ENCODE data around the gene ESYT3. TPM values are rescaled to one million over a fixed set of nuclear protein-coding genes. Genes with fewer than 3 reads are reported as not detected.

The ESYT3 gene
- total RNA-seq, 1 donor from 2014 or later, result 40.3 TPM

- intact Hi-C loops (cut with DNase I), result no loop called here
- no peak for TF ChIP-seq CTCF (IDR thresholded peaks at IDR 0.05)
- ATAC-seq (peak in 1 of 2 donors; percentile 66), DNase-seq (no peak)
- Histone ChIP-seq H3K27ac (no peak overlapping the region), H3K36me3 (no peaks in the 10 kb centered on the region), H3K27me3 (ENCODE audit: low read depth) (no peaks in the 10 kb centered on the region), H3K9me3 (no peaks in the 10 kb centered on the region), H3K4me1 (peaks cover 34% of the 10 kb centered on the region), H3K4me3 (no peak overlapping the region)
Observed at GRCh38 chr3:138443521-138444503, 9.4 kb downstream of the ESYT3 start.

- Histone ChIP-seq H3K27me3 (ENCODE audit: low read depth) (no peaks in the 10 kb centered on the region), H3K4me3 (no peak overlapping the region), H3K27ac (no peak overlapping the region), H3K9me3 (no peaks in the 10 kb centered on the region), H3K4me1 (peaks cover 34% of the 10 kb centered on the region), H3K36me3 (no peaks in the 10 kb centered on the region)
- DNase-seq, result no peak
- no peak for ATAC-seq
- TF ChIP-seq CTCF (IDR thresholded peaks at IDR 0.05), result no peak
- intact Hi-C loops (cut with DNase I), result no loop called here
Observed at GRCh38 chr3:138445236-138445635, 10.8 kb downstream of the ESYT3 start.

DNA sequence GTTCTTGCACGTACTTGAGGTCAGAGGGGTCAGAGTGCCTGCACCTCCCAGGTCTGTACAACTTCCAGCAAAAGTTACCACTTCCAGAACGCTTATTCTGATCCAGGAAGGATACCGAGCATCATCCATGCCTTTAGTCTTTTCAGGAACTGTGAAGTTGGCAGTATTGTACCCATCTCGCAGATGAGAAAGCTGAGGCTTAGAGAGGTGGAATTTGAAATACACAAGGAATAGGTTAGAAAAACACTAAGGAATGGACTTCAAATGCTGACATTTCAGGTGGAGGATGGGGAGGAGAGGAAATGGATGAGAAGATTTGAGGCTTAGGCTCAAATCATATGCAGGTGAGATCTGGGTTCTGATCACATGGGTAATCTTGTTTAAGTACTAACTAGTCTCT lies 11.2 kb downstream of the ESYT3 start:
- no peaks in the 10 kb centered on the region for H3K36me3 ChIP-seq
- DNase-seq (no peak), ATAC-seq (no peak)
- H3K4me3 ChIP-seq, result no peak overlapping the region
- H3K9me3 ChIP-seq, result no peaks in the 10 kb centered on the region
- no peak overlapping the region for H3K27ac ChIP-seq
- intact Hi-C loops (cut with DNase I), result no loop called here
- peaks cover 31% of the 10 kb centered on the region for H3K4me1 ChIP-seq
- no peaks in the 10 kb centered on the region for H3K27me3 ChIP-seq (ENCODE audit: low read depth)
- no peak for TF ChIP-seq CTCF (IDR thresholded peaks at IDR 0.05)

DNA sequence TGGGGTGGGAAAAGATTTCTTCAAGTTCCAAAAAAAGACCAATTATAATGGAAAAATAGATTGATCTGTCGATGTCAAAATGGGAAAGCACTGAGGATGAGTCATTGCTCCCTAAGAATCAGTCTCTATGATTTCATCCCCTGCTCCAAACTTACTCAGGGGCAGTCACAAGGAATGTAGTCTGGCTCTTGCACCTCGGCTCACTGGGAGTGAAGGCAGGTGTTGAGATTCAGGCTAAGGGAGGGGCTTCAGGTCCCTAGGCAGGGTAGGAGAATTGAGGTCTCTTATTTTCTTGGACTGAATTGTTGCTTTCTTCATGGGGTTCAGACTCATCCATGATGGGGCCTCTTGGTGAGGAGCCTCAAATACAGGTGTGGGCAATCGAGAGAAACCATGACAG lies 14.2 kb downstream of the ESYT3 start:
- no peaks in the 10 kb centered on the region for H3K27me3 ChIP-seq (ENCODE audit: low read depth)
- ATAC-seq, result no peak
- intact Hi-C loops (cut with DNase I), result no loop called here

DNA sequence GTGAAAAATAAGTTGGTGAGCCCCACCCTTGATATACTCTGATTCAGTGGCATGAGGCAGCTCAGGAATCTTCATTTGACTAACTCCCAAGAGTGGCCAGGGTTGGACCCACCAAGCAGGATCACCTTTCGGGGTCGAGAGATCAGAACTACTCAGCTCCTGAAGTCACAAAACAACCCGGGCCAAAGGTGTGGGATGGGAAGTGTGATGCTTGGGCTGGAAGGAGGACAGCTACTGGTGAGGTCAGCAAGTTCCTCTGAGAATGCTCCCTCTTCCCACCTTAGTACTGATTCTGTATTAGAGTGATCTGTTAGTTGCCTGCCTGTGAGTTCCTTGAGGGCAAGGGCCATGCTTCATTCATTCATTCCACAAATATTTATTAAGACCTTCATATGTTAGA lies 15.1 kb downstream of the ESYT3 start:
- ATAC-seq, result no peak
- no peak overlapping the region for H3K4me3 ChIP-seq
- DNase-seq, result no peak
- no peaks in the 10 kb centered on the region for H3K27me3 ChIP-seq (ENCODE audit: low read depth)
- intact Hi-C loops (cut with DNase I), result no loop called here
- no peaks in the 10 kb centered on the region for H3K9me3 ChIP-seq
- H3K27ac ChIP-seq, result no peak overlapping the region
- no peaks in the 10 kb centered on the region for H3K36me3 ChIP-seq
- H3K4me1 ChIP-seq, result peaks cover 1% of the 10 kb centered on the region
- no peak for TF ChIP-seq CTCF (IDR thresholded peaks at IDR 0.05)

More for the DNA sequence above, 14.2 kb downstream of the ESYT3 start:
- Histone ChIP-seq H3K36me3 (no peaks in the 10 kb centered on the region), H3K4me3 (no peak overlapping the region), H3K27ac (no peak overlapping the region), H3K9me3 (no peaks in the 10 kb centered on the region), H3K4me1 (peaks cover 9% of the 10 kb centered on the region)
- DNase-seq, result no peak
- no peak for TF ChIP-seq CTCF (IDR thresholded peaks at IDR 0.05)
